H9 (cell line): ENCODE results near the gene MGLL. TPM values are rescaled to one million over a fixed set of nuclear protein-coding genes. Genes with fewer than 3 reads are reported as not detected.

ENCODE experiments used
- DNase-seq: peaks from one replicate; pipeline ENCODE4 v3.0.0-alpha.2; 2017
- H2AFZ ChIP-seq: one replicate; pipeline ENCODE4 v1.6.1; 2013; ENCODE audit warnings: mild to moderate bottlenecking, low read length, control low read depth, moderate library complexity
- H2AK5ac ChIP-seq: 2 replicates; pipeline ENCODE4 v1.6.1; 2013; ENCODE audit warnings: low read length, control low read depth, mixed read lengths; ENCODE audit not compliant: insufficient read length
- H2BK120ac ChIP-seq: one replicate; pipeline ENCODE4 v1.6.1; 2013; ENCODE audit warnings: low read depth, mild to moderate bottlenecking, low read length, control low read depth, inconsistent platforms; ENCODE audit not compliant: poor library complexity, severe bottlenecking
- H2BK12ac ChIP-seq: 2 replicates; pipeline ENCODE4 v1.6.1; 2013; ENCODE audit warnings: low read length, control low read depth, mixed read lengths, low read depth; ENCODE audit not compliant: insufficient read length
- H2BK15ac ChIP-seq: 2 replicates; pipeline ENCODE4 v1.6.1; 2013; ENCODE audit warnings: low read depth, low read length, control low read depth
- H2BK20ac ChIP-seq: one replicate; pipeline ENCODE4 v1.6.1; 2013; ENCODE audit warnings: low read depth, mild to moderate bottlenecking, low read length, control low read depth, inconsistent platforms; ENCODE audit not compliant: poor library complexity, severe bottlenecking
- H2BK5ac ChIP-seq: 2 replicates; pipeline ENCODE4 v1.6.1; 2013; ENCODE audit warnings: low read length, control low read depth, mixed read lengths; ENCODE audit not compliant: insufficient read length
- H3K14ac ChIP-seq: 2 replicates; pipeline ENCODE4 v1.6.1; 2013; ENCODE audit warnings: low read length, control low read depth; ENCODE audit not compliant: insufficient read depth
- H3K18ac ChIP-seq: 2 replicates; pipeline ENCODE4 v1.6.1; 2013; ENCODE audit warnings: low read depth, mild to moderate bottlenecking, mixed read lengths, low read length, control low read depth; ENCODE audit not compliant: insufficient read length
- H3K23ac ChIP-seq: 2 replicates; pipeline ENCODE4 v1.6.1; 2013; ENCODE audit warnings: low read length, control low read depth, mixed read lengths, low read depth; ENCODE audit not compliant: insufficient read length
- H3K23me2 ChIP-seq: 2 replicates; pipeline ENCODE4 v1.6.1; 2013; ENCODE audit warnings: low read depth, mild to moderate bottlenecking, mixed read lengths, low read length, control low read depth; ENCODE audit not compliant: insufficient read length, poor library complexity, severe bottlenecking
- H3K27ac ChIP-seq: 2 replicates; pipeline ENCODE4 v1.5.1; 2013; ENCODE audit warnings: low read length, control low read depth, mixed read lengths, low read depth; ENCODE audit not compliant: insufficient read length
- H3K27me3 ChIP-seq: 2 replicates; pipeline ENCODE4 v1.6.1; 2013; ENCODE audit warnings: low read length, control low read depth, inconsistent platforms; ENCODE audit not compliant: insufficient read depth
- H3K4ac ChIP-seq: 2 replicates; pipeline ENCODE4 v1.6.1; 2013; ENCODE audit warnings: low read depth, mild to moderate bottlenecking, control low read depth, inconsistent platforms, low read length, moderate library complexity
- H3K4me1 ChIP-seq: 2 replicates; pipeline ENCODE4 v1.6.1; 2013; ENCODE audit warnings: low read length, control low read depth, inconsistent platforms; ENCODE audit not compliant: insufficient read depth
- H3K4me2 ChIP-seq: 2 replicates; pipeline ENCODE4 v1.6.1; 2013; ENCODE audit warnings: low read length, control low read depth, mixed read lengths; ENCODE audit not compliant: insufficient read length, insufficient read depth
- H3K56ac ChIP-seq: 2 replicates; pipeline ENCODE4 v1.6.1; 2013; ENCODE audit warnings: low read depth, mild to moderate bottlenecking, mixed read lengths, low read length, control low read depth; ENCODE audit not compliant: insufficient read length
- H3K79me1 ChIP-seq: 2 replicates; pipeline ENCODE4 v1.6.1; 2013; ENCODE audit warnings: low read depth, mild to moderate bottlenecking, moderate library complexity, low read length, control low read depth, inconsistent platforms; ENCODE audit not compliant: insufficient read depth, poor library complexity, severe bottlenecking
- H3K79me2 ChIP-seq: 2 replicates; pipeline ENCODE4 v1.6.1; 2013; ENCODE audit warnings: low read length, control low read depth, inconsistent platforms; ENCODE audit not compliant: insufficient read depth
- H3K9ac ChIP-seq: 2 replicates; pipeline ENCODE4 v1.6.1; 2013; ENCODE audit warnings: low read length, control low read depth, mixed read lengths; ENCODE audit not compliant: insufficient read length; ENCODE audit errors: extremely low read depth
- H3K9me3 ChIP-seq: one replicate; pipeline ENCODE4 v1.6.1; 2013; ENCODE audit warnings: low read depth, low read length, inconsistent platforms; ENCODE audit not compliant: control insufficient read depth
- H3T11ph ChIP-seq: one replicate; pipeline ENCODE4 v1.6.1; 2013; ENCODE audit warnings: mild to moderate bottlenecking, low read length, control low read depth, inconsistent platforms
- H4K20me1 ChIP-seq: one replicate; pipeline ENCODE4 v1.6.1; 2013; ENCODE audit not compliant: control insufficient read depth, insufficient read length, insufficient read depth
- H4K5ac ChIP-seq: 2 replicates; pipeline ENCODE4 v1.6.1; 2013; ENCODE audit warnings: low read depth, mild to moderate bottlenecking, mixed read lengths, low read length, control low read depth; ENCODE audit not compliant: insufficient read length
- H4K8ac ChIP-seq: replicated peaks from 2 replicates; pipeline ENCODE4 v1.6.1; 2013; ENCODE audit warnings: low read length, control low read depth, mixed read lengths, low read depth; ENCODE audit not compliant: insufficient read length
- H4K91ac ChIP-seq: 2 replicates; pipeline ENCODE4 v1.6.1; 2013; ENCODE audit warnings: low read depth, mild to moderate bottlenecking, moderate library complexity, mixed read lengths, low read length, control low read depth; ENCODE audit not compliant: insufficient read length
- H3K27ac Mint-ChIP-seq, 3 experiments: 2 replicates in 2 of 3; 3 replicates in 1 of 3; pipeline ENCODE4 v1.8.0; 2020 to 2021; ENCODE audit warnings: mixed read lengths in 3 of 3, mild to moderate bottlenecking in 1 of 3, moderate library complexity in 1 of 3
- H3K27me3 Mint-ChIP-seq: 2 replicates; pipeline ENCODE4 v1.8.0; 2021; ENCODE audit warnings: low read depth, mild to moderate bottlenecking, moderate library complexity, mixed read lengths
- H3K36me3 Mint-ChIP-seq, 3 experiments: 2 replicates in 2 of 3; 3 replicates in 1 of 3; pipeline ENCODE4 v1.8.0; 2020 to 2021; ENCODE audit warnings: low read depth in 3 of 3, mixed read lengths in 3 of 3; ENCODE audit not compliant: insufficient read depth in 1 of 3
- H3K4me1 Mint-ChIP-seq, 2 experiments: 2 replicates each; pipeline ENCODE4 v1.8.0; 2020; ENCODE audit warnings: mixed read lengths in 2 of 2
- H3K4me3 Mint-ChIP-seq, 2 experiments: 2 replicates in 1 of 2; 3 replicates in 1 of 2; pipeline ENCODE4 v1.8.0; 2020 to 2021; ENCODE audit warnings: mild to moderate bottlenecking in 2 of 2, mixed read lengths in 2 of 2, moderate library complexity in 1 of 2
- H3K9me3 Mint-ChIP-seq, 2 experiments: 2 replicates in 1 of 2; 3 replicates in 1 of 2; pipeline ENCODE4 v1.8.0; 2020; ENCODE audit warnings: mild to moderate bottlenecking in 2 of 2, mixed read lengths in 2 of 2, moderate library complexity in 1 of 2
- WGBS: extraction: QIAGEN DNeasy Blood & Tissue Kit; methylation state at CpG from one replicate; pipeline ENCODE4 v1.1.7; 2013; ENCODE audit warnings: missing lambda C conversion rate, low lambda C conversion rate, mixed read lengths; ENCODE audit not compliant: insufficient read length; ENCODE audit errors: extremely low coverage; 5-methylcytosine and 5-hydroxymethylcytosine counted together
- total RNA-seq: library from RNA; stranded (reverse); gene quantifications from 2 replicates; pipeline ENCODE4 v1.2.1, GENCODE V29; 2021
- TF ChIP-seq, protein P1 (sequence below): fragments of 200-600 bp; sonication (generic); conservative IDR thresholded peaks from 3 replicates; pipeline ENCODE4 v1.8.0; 2021; ENCODE audit warnings: antibody characterized with exemption, mild to moderate bottlenecking

Gene MGLL
- total RNA-seq, 1 experiment from 2014 or later = 0.11 TPM

DNA sequence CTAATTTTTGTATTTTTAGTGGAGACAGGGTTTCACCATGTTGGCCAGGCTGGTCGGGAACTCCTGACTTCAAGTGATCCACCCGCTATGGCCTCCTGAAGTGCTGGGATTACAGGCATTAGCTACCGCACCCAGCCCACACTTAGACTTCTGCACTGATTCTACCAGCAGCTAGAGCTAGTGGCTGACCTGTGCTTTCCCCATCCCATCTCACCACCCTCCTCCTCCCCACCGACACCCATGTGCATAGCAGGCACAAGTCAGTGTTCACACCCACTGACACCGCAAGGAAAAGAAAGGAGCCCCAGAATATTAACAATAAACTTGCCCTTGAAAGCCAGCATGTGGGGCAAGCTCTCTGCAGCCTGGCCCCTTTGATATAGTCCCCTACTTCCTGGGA, 160.7 kb downstream of the MGLL start:
- H3K23me2 ChIP-seq = no peaks in the 10 kb centered on the region
- H3K23ac ChIP-seq = no peak overlapping the region
- no peak overlapping the region for H3K18ac ChIP-seq
- no peak overlapping the region for H3K9ac ChIP-seq
- TF ChIP-seq, protein P1, sequence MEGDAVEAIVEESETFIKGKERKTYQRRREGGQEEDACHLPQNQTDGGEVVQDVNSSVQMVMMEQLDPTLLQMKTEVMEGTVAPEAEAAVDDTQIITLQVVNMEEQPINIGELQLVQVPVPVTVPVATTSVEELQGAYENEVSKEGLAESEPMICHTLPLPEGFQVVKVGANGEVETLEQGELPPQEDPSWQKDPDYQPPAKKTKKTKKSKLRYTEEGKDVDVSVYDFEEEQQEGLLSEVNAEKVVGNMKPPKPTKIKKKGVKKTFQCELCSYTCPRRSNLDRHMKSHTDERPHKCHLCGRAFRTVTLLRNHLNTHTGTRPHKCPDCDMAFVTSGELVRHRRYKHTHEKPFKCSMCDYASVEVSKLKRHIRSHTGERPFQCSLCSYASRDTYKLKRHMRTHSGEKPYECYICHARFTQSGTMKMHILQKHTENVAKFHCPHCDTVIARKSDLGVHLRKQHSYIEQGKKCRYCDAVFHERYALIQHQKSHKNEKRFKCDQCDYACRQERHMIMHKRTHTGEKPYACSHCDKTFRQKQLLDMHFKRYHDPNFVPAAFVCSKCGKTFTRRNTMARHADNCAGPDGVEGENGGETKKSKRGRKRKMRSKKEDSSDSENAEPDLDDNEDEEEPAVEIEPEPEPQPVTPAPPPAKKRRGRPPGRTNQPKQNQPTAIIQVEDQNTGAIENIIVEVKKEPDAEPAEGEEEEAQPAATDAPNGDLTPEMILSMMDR = no peak
- no peak overlapping the region for H2AK5ac ChIP-seq
- no peaks in the 10 kb centered on the region for H3K27me3 ChIP-seq
- H2BK15ac ChIP-seq = no peak overlapping the region
- H3K27ac ChIP-seq = no peak overlapping the region
- H3K4me1 ChIP-seq = no peaks in the 10 kb centered on the region
- H4K20me1 ChIP-seq = no peaks in the 10 kb centered on the region
- H2BK120ac ChIP-seq = no peak overlapping the region
- H3K79me2 ChIP-seq = no peaks in the 10 kb centered on the region
- no peak overlapping the region for H3K4ac ChIP-seq
- no CpG with 5 or more reads among the region's 5 CpGs for WGBS
- no peak overlapping the region for H3K14ac ChIP-seq
- H2BK12ac ChIP-seq = no peak overlapping the region
- Mint-ChIP-seq H3K4me3 (no peak overlapping the region), H3K4me1 (no peaks in the 10 kb centered on the region), H3K27ac (no peak overlapping the region), H3K27me3 (no peaks in the 10 kb centered on the region), H3K9me3 (no peaks in the 10 kb centered on the region), H3K36me3 (peaks cover 7 to 21% (median 17%) of the 10 kb centered on the region in 3 experiments; a peak in 6 of 7 replicates)
- H3K56ac ChIP-seq = no peak overlapping the region
- H4K5ac ChIP-seq = no peak overlapping the region
- H4K91ac ChIP-seq = no peak overlapping the region
- H3T11ph ChIP-seq = no peak overlapping the region
- H2AFZ ChIP-seq = no peak overlapping the region
- no peak overlapping the region for H3K4me2 ChIP-seq
- no peaks in the 10 kb centered on the region for H3K9me3 ChIP-seq
- no peaks in the 10 kb centered on the region for H3K79me1 ChIP-seq
- H2BK5ac ChIP-seq = no peak overlapping the region
- no peak overlapping the region for H2BK20ac ChIP-seq
- no peak for DNase-seq
- H4K8ac ChIP-seq = no peak overlapping the region
